Ovary (tissue), 3 donors: ENCODE data around the gene GRIK3.

Experiments used
- POLR2A ChIP-seq: fragments of 450-650 bp; IDR thresholded peaks from one replicate; pipeline ENCODE4 v1.6.1; 2017; ENCODE audit warnings: antibody characterized with exemption, mild to moderate bottlenecking, moderate library complexity
- TF ChIP-seq, protein P1 (sequence below), 3 donors: fragments of 450-650 bp in 2 of 3; fragments of 200-600 bp in 1 of 3; IDR thresholded peaks; one replicate each; pipeline versions ENCODE4 v1.5.1 to v1.8.0; 2016 to 2022; ENCODE audit warnings: antibody characterized with exemption in 3 of 3, mild to moderate bottlenecking in 1 of 3
- donor health status: DM: no; HTN: no; CAD: no.

DNA sequence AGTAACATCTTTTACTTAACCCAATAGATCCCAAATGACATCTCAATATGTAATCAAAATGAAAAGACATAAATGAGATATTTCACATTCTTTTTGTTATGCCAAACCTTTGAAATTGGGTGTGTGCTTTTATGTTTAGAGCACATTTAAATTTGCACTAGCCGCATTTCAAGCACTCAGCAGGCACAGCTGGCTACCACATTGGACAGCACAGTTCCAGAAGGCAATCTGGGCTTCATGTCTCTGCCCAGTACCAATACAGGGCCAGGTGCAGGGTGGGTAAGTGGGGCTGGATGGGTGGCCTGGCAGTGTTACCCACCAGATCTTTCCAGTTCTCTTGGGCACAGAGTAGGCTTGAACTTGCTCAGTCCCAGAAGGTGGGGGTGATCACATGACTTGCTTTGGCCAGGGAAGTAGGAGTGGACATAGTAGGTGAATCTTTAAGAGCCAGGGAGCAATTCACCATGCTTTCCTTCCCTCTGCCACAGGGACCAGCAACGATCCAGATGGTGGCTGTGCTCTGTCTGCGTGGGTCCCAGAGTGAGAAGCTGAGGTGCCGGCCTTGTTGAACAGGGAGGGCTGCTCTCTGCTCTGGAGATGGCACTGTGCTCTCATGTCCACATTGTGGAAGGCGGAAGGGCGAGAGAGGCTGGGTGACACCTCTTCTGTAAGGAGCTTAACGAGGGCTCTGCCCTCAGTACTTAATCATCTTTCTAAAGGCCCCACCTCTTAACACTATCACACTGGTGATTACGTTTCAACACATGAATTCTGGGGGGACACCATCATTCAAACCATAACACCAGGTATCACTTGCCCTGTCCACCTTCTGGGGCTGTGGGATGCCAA lies 261.4 kb downstream of the GRIK3 start:
- TF ChIP-seq, protein P1, sequence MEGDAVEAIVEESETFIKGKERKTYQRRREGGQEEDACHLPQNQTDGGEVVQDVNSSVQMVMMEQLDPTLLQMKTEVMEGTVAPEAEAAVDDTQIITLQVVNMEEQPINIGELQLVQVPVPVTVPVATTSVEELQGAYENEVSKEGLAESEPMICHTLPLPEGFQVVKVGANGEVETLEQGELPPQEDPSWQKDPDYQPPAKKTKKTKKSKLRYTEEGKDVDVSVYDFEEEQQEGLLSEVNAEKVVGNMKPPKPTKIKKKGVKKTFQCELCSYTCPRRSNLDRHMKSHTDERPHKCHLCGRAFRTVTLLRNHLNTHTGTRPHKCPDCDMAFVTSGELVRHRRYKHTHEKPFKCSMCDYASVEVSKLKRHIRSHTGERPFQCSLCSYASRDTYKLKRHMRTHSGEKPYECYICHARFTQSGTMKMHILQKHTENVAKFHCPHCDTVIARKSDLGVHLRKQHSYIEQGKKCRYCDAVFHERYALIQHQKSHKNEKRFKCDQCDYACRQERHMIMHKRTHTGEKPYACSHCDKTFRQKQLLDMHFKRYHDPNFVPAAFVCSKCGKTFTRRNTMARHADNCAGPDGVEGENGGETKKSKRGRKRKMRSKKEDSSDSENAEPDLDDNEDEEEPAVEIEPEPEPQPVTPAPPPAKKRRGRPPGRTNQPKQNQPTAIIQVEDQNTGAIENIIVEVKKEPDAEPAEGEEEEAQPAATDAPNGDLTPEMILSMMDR (IDR thresholded peaks at IDR 0.05) = no peak
- no peak for TF ChIP-seq POLR2A
